NCI-H345 treated with DMSO at 0.1 percent for 48 hours (cell line): ENCODE measurements around the gene SLC37A1.
"Not testable (repeated sequence)": the region's sequence is repeated elsewhere in the genome, so short reads cannot be mapped to it uniquely, and the experiment has no call there.

Source experiments
- DNase-seq: peaks from one replicate; lab custom pipeline; 2025; ENCODE audit not compliant: unreplicated experiment; lab: John Stamatoyannopoulos, UW

The SLC37A1 gene

GRCh38 chr21:42513151-42513984 lies at the start of gene SLC37A1:
Gene SLC37A1, plus strand, starts transcription at chr21:42513852. Its CDS starts 4,603 bp downstream, at chr21:42518455.
- no peak for DNase-seq

GRCh38 chr21:42463861-42464515 lies 49.7 kb upstream of the SLC37A1 start:
- no peak for DNase-seq

DNA sequence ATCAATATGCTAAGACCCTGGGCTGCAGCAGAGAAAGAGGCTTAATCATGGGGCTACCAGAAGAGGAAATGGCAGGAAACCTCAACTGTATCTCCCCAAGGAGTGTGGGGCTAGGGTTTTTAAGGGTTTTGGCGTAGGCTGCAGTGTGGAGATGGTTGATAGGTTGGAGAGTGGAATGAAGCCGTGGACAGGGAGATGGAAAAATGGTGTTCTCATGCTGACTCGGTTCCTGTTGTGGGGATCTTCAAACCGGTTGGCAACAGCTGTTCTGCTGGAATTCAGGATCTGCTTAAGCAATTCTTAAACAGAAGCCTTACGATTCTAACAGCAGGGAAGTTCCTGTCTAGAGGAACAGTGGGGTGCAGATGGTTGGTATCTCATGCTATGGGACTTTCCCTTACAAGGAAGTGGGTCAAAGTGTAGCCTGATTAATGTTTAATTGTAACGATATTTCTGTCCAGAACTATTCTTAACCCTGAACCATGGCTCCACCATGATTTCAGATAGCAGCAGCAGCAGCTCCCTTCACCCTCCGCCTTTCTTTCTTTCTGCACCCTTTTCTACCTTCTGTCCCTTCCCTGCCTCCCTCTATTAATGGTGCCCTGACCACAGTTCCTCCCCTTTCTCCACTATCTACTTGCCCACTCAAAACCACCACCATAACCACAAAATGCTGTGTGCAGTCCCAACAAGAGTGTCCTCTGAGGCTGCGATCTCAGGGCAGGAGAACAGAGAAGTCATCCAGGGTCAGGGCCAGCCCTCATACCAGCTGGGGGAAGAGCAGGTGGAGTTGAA lies 48.4 kb upstream of the SLC37A1 start:
- no peak for DNase-seq

- no peak for DNase-seq
These were observed 47.9 kb upstream of the SLC37A1 start for GRCh38 chr21:42465803-42466127.

GRCh38 chr21:42466700-42467099 lies 47.0 kb upstream of the SLC37A1 start:
- no peak for DNase-seq

GRCh38 chr21:42467140-42467983 lies 46.3 kb upstream of the SLC37A1 start:
- DNase-seq, result no peak

DNA sequence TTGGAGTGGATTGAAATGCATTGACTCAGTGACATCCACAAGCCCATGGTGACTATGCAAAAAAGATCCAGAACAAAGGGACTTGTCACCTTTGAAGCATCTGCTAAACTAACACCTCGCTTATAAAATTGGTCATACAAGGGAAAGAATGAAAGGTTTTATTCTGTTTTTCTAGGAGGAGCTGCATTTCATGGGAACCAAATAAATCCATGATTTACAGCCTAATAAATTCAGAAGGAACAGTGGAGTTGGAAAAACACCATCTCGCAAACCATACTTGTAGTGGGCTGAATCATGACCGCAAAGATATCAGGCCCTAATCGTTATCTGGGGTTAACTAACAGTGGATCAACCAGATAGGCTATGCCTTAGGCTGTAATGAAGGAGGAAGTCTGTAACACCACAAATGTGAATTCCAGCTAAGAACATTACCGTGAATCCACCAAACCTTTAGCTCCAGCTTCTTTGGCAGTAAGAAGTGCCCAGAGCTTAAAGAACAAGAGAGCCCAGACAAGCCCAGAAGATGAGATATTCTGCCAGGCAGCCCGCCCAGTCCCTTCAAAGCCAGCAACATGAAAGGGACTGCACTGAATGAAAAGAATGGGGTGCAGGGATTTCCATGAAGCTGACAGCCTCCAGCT lies 45.0 kb upstream of the SLC37A1 start:
- no peak for DNase-seq

GRCh38 chr21:42469272-42469671 lies 44.4 kb upstream of the SLC37A1 start:
- DNase-seq, result no peak

- DNase-seq, result not testable (repeated sequence)
These were observed 43.9 kb upstream of the SLC37A1 start for GRCh38 chr21:42469726-42470125.

- no peak for DNase-seq
These were observed 42.4 kb upstream of the SLC37A1 start for GRCh38 chr21:42471206-42471605.

DNA sequence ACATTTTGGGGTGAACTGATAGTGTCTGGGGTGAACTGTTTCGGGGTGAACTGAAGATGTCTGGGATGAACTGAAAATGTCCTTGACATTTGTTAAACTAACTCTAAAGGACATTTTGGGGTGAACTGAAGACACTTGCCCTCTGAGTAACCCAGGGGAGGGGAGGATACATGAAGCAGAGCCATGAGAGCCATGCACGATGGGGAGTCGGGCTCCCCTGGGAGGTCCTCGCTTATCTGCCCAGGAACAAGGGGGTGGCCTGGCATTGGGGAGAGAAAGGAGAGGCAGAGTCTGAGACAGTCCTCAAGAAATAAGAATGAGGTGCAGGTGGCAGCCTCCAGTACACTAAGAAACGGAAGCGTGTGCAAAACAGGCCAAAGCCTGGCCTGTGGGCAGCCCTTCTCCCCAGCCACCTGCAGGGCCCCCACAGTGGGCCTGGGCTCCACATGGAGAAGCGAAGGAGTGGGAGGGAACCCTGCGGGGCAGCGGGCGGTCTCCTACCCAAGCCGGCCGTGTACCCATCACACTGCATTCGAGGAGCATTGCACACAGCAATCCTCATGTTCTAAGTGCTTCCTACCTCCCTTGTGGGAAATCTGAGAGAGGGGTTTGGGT lies 41.8 kb upstream of the SLC37A1 start:
- no peak for DNase-seq

DNA sequence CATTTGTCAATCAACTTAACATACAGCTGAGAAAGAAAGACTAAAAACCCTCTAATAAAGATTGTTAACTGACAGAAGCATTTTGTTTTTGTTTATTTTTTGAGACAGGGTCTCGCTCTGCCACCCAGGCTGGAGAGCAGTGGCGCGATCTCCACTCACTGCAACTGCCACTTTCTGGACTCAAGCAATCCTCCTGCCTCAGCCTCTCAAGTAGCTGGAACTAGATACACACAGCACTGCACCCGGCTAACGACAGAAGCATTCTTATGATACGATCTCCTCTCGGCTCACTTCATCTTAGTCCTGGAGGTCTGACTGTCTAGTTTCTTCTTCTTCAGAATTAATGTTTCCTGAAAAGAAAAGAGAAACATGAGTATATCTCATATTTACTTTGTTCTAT lies 41.1 kb upstream of the SLC37A1 start:
- DNase-seq, result no peak

DNA sequence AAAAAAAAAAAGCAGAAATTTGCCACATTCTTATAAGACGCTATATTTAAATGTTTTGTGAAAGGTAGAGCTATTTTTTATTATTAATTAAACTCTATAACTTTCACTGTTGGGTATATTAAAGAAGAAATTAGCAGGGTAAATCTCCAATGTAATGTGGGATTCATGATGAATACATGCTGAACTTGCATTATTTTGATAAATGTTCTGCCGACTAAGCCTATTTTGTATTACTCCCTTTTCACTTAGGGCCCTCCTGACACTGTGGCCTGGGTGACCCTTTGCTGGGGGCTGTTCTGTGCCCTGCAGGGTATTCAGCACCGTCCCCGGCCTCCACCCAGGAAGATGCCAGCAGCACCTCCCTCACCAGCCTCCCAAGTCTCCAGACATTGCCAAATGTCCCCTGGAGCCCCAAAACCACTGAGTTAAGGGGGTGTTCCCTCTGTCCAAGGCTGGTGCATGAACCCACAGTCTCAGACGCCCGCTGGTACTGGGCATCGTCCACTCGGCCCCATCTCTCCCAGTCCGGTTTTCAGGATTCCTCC lies 40.1 kb upstream of the SLC37A1 start:
- no peak for DNase-seq

GRCh38 chr21:42474043-42474831 lies 39.4 kb upstream of the SLC37A1 start:
- no peak for DNase-seq

DNA sequence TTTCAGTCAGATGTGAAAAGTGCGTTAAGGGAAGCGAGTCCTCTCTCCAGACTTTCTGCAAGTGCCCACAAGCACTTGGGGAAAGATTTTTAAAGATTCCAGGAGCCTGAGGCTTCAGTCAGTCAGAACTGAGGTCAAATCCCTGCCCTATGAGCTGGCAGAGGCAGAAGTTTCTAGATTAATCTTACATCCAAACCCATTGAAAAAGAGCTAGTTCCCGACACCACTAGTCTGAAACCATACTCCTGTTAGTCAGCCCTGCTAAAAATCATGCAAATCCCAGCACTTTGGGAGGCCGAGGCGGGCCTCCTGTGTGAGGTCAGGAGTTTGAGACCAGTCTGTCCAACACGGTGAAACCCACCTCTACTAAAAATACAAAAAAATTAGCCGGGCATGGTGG lies 38.6 kb upstream of the SLC37A1 start:
- DNase-seq, result no peak

- DNase-seq, result no peak
These were observed 37.9 kb upstream of the SLC37A1 start for GRCh38 chr21:42475526-42476387.

- DNase-seq, result no peak
These were observed 37.0 kb upstream of the SLC37A1 start for GRCh38 chr21:42476388-42477331.
